B cell (primary cell): ENCODE data around the gene MACROH2A1. TPM values are rescaled to one million over a fixed set of nuclear protein-coding genes. Genes with fewer than 3 reads are reported as not detected.

Experiments used
- ATAC-seq: fragments of 200-7000 bp; cut with Tn5 transposase; one replicate; pipeline ENCODE4 v1.10.0; 2021; ENCODE audit warnings: low read depth, mild to moderate bottlenecking, moderate number of reproducible peaks, moderate library complexity
- CTCF ChIA-PET: fragments of 350-600 bp; sonication (Branson Sonifier 250); formaldehyde crosslinking; loops from one replicate; lab custom pipeline; 2021; ENCODE audit warnings: antibody characterized with exemption, inconsistent platforms; lab: Charles Lee
- POLR2A ChIA-PET: fragments of 350-600 bp; sonication (Branson Sonifier 250); formaldehyde crosslinking; loops from one replicate; lab custom pipeline; 2021; ENCODE audit warnings: antibody characterized with exemption; lab: Charles Lee
- DNase-seq: peaks from one replicate; pipeline ENCODE4 v3.0.0; 2013
- H2AFZ ChIP-seq: 2 replicates; pipeline ENCODE4 v1.6.1; 2012; ENCODE audit warnings: mild to moderate bottlenecking, low read depth, low read length; ENCODE audit not compliant: insufficient read depth, poor library complexity, severe bottlenecking
- H3K27ac ChIP-seq, 2 donors: 1 replicate in 1 of 2; 2 replicates in 1 of 2; pipeline ENCODE4 v1.5.1; 2012 to 2013; ENCODE audit warnings: low read length in 2 of 2, mild to moderate bottlenecking in 2 of 2, moderate library complexity in 1 of 2
- H3K27me3 ChIP-seq, 4 experiments: fragments of 200-600 bp in 1 of 4; sonication (generic) in 1 of 4; replicated peaks in 1 of 4; 1 replicate in 2 of 4; 2 replicates in 2 of 4; pipeline versions ENCODE4 v1.6.1 to v1.7.0; 2013 to 2016; ENCODE audit warnings: low read length in 3 of 4, mild to moderate bottlenecking in 2 of 4, mixed read lengths in 1 of 4, moderate library complexity in 1 of 4; ENCODE audit not compliant: insufficient read depth in 4 of 4, control insufficient read depth in 3 of 4; ENCODE audit errors: control extremely low read depth in 1 of 4
- H3K36me3 ChIP-seq, 2 experiments: replicated peaks in 1 of 2; 1 replicate in 1 of 2; 2 replicates in 1 of 2; pipeline versions ENCODE4 v1.6.1 to v1.7.1; 2013; ENCODE audit warnings: low read length in 1 of 2; ENCODE audit not compliant: insufficient read depth in 2 of 2, control insufficient read depth in 1 of 2; ENCODE audit errors: control extremely low read depth in 1 of 2, extremely low read depth in 1 of 2
- H3K4me1 ChIP-seq, 2 donors: fragments of 200-600 bp in 1 of 2; sonication (generic) in 1 of 2; 1 replicate in 1 of 2; 2 replicates in 1 of 2; pipeline versions ENCODE4 v1.5.1 to v1.6.1; 2013 to 2017; ENCODE audit warnings: low read length in 2 of 2; ENCODE audit not compliant: control insufficient read depth in 2 of 2, insufficient read depth in 2 of 2
- H3K4me2 ChIP-seq: replicated peaks from 2 replicates; pipeline ENCODE3; 2012; ENCODE audit warnings: mild to moderate bottlenecking, low read depth, low read length; ENCODE audit not compliant: poor library complexity, severe bottlenecking
- H3K4me3 ChIP-seq, 5 experiments: fragments of 200-600 bp in 1 of 5; sonication (generic) in 1 of 5; 1 replicate in 3 of 5; 2 replicates in 2 of 5; pipeline versions ENCODE4 v1.5.1 to v1.7.0; 2011 to 2016; ENCODE audit warnings: low read length in 4 of 5, mild to moderate bottlenecking in 4 of 5, low read depth in 2 of 5, control low read depth in 1 of 5, moderate library complexity in 1 of 5; ENCODE audit not compliant: insufficient read depth in 1 of 5; ENCODE audit errors: control extremely low read depth in 1 of 5, extremely low read depth in 1 of 5
- H3K79me2 ChIP-seq: fragments of 200-600 bp; sonication (generic); one replicate; pipeline ENCODE4 v1.6.0; 2016; ENCODE audit warnings: low read length; ENCODE audit not compliant: control insufficient read depth, insufficient read depth
- H3K9ac ChIP-seq: fragments of 200-600 bp; sonication (generic); 2 replicates; pipeline ENCODE4 v1.6.1; 2017; ENCODE audit warnings: mild to moderate bottlenecking, low read length, moderate library complexity
- H3K9me3 ChIP-seq, 3 donors: one replicate each; pipeline versions ENCODE4 v1.6.1 to v1.7.1; 2013; ENCODE audit warnings: low read length in 2 of 3; ENCODE audit not compliant: control insufficient read depth in 2 of 3, insufficient read depth in 1 of 3; ENCODE audit errors: control extremely low read depth in 1 of 3
- H4K20me1 ChIP-seq: 2 replicates; pipeline ENCODE4 v1.6.0; 2012; ENCODE audit warnings: mild to moderate bottlenecking, low read length; ENCODE audit not compliant: insufficient read depth, control insufficient read depth, poor library complexity, severe bottlenecking
- H3K27ac Mint-ChIP-seq: one replicate; pipeline ENCODE4 v1.8.0; 2021; ENCODE audit warnings: mixed read lengths
- H3K27me3 Mint-ChIP-seq: one replicate; pipeline ENCODE4 v1.8.0; 2021; ENCODE audit warnings: mixed read lengths
- H3K4me1 Mint-ChIP-seq: one replicate; pipeline ENCODE4 v1.8.0; 2021; ENCODE audit warnings: mixed read lengths
- H3K4me3 Mint-ChIP-seq: one replicate; pipeline ENCODE4 v1.8.0; 2021; ENCODE audit warnings: mixed read lengths
- H3K9me3 Mint-ChIP-seq: one replicate; pipeline ENCODE4 v1.8.0; 2022; ENCODE audit warnings: mixed read lengths; ENCODE audit not compliant: insufficient read depth
- CTCF ChIP-seq: fragments of 200-600 bp; IDR thresholded peaks from one replicate; pipeline ENCODE4 v1.8.0; 2022; ENCODE audit warnings: antibody characterized with exemption, mild to moderate bottlenecking
- EZH2 ChIP-seq: IDR thresholded peaks from 2 replicates; pipeline ENCODE4 v1.6.1; 2012; ENCODE audit warnings: borderline replicate concordance, low read depth, mild to moderate bottlenecking, moderate library complexity, low read length; ENCODE audit not compliant: insufficient read depth, poor library complexity, severe bottlenecking
- WGBS: methylation state at CpG from one replicate; pipeline ENCODE4 v1.1.5; 2013; ENCODE audit warnings: missing lambda C conversion rate; ENCODE audit not compliant: insufficient coverage; 5-methylcytosine and 5-hydroxymethylcytosine counted together
- intact Hi-C: fragments of 100-400 bp; cut with micrococcal nuclease; formaldehyde crosslinking; loops from one replicate; pipeline ENCODE4 v1.10.0; 2022
- polyA plus RNA-seq: library from polyadenylated mRNA; depleted of rRNA; stranded (reverse); fragments of >200 nt; gene quantifications from 2 replicates; pipeline ENCODE4 v1.2.3, GENCODE V29; 2012
- total RNA-seq, 2 donors: library from RNA; stranded (reverse); fragments of 120-200 nt in 1 of 2; gene quantifications; 1 replicate in 1 of 2; 2 replicates in 1 of 2; pipeline versions ENCODE4 v1.2.3 to v1.2.4, GENCODE V29; 2013 to 2022

The MACROH2A1 gene
- total and polyA plus RNA-seq, 2 donors (not counting 1 experiment from before 2014, with no cell fraction given) = 80.1 to 99.7 TPM

GRCh38 chr5:135353952-135354721 is 44.9 kb downstream of the MACROH2A1 start:
- no peaks in the 10 kb centered on the region for H3K9me3 Mint-ChIP-seq
- Histone ChIP-seq H3K9me3 (no peaks in the 10 kb centered on the region), H4K20me1 (no peaks in the 10 kb centered on the region), H3K79me2 (no peaks in the 10 kb centered on the region), H2AFZ (no peak overlapping the region), H3K27me3 (no peaks in the 10 kb centered on the region), H3K9ac (no peak overlapping the region), H3K4me2 (no peak overlapping the region), H3K4me1 (no peaks in the 10 kb centered on the region), H3K4me3 (no peak overlapping the region), H3K27ac (no peak overlapping the region), H3K36me3 (peaks cover 0 to 56% of the 10 kb centered on the region in 2 experiments)
- no peaks in the 10 kb centered on the region for H3K27me3 Mint-ChIP-seq
- no peak overlapping the region for H3K4me3 Mint-ChIP-seq
- no peak for ATAC-seq
- 100% methylated on average over 2 of the region's 4 CpGs for WGBS
- no peak for DNase-seq
- H3K4me1 Mint-ChIP-seq = no peaks in the 10 kb centered on the region
- H3K27ac Mint-ChIP-seq = no peak overlapping the region
- intact Hi-C loops = no loop called here
- ChIA-PET CTCF (interaction anchor here (0.5 kb wide), 1 partner anchor 1167 kb away, joined by 5 read pairs; no protein-coding TSS in a partner anchor), POLR2A (no interaction called here)
- TF ChIP-seq CTCF = no peak
- TF ChIP-seq EZH2 = no peak

- H4K20me1 ChIP-seq = no peaks in the 10 kb centered on the region
- H3K27ac ChIP-seq = no peak overlapping the region
- no peak overlapping the region for H3K4me3 Mint-ChIP-seq
- intact Hi-C loops = no loop called here
- WGBS = 98% methylated on average over 10 of the region's 10 CpGs
- H3K4me1 ChIP-seq = peaks cover 19 to 21% of the 10 kb centered on the region in 2 donors
- DNase-seq = no peak
- no peak overlapping the region for H3K9ac ChIP-seq
- H3K9me3 ChIP-seq = no peaks in the 10 kb centered on the region
- no peak for TF ChIP-seq CTCF
- no peak for TF ChIP-seq EZH2
- H3K79me2 ChIP-seq = no peaks in the 10 kb centered on the region
- no peak for ATAC-seq
- no peak overlapping the region for H3K4me2 ChIP-seq
- POLR2A ChIA-PET = no interaction called here
- H2AFZ ChIP-seq = no peak overlapping the region
- H3K9me3 Mint-ChIP-seq = no peaks in the 10 kb centered on the region
- H3K27me3 ChIP-seq = no peaks in the 10 kb centered on the region
- no peak overlapping the region for H3K27ac Mint-ChIP-seq
- H3K36me3 ChIP-seq = peaks cover 0 to 36% of the 10 kb centered on the region in 2 experiments
- peaks cover 19% of the 10 kb centered on the region for H3K4me1 Mint-ChIP-seq
- no peak overlapping the region for H3K4me3 ChIP-seq
- CTCF ChIA-PET = no interaction called here
- H3K27me3 Mint-ChIP-seq = no peaks in the 10 kb centered on the region
Measured at GRCh38 chr5:135350536-135350935, 48.5 kb downstream of the MACROH2A1 start.
